Left lung (tissue), 10 donors: ENCODE data around the gene PRDM13. TPM values are rescaled to one million over a fixed set of nuclear protein-coding genes. Genes with fewer than 3 reads are reported as not detected.
A peak's percentile ranks its signal among the peaks of the same experiment; 100 is the strongest.

Experiments used
- ATAC-seq: fragments of 200-7000 bp; cut with Tn5 transposase; one replicate; pipeline ENCODE4 v1.9.1; 2020; ENCODE audit warnings: moderate library complexity
- DNase-seq, 4 donors: peaks; one replicate each; pipeline ENCODE4 v3.0.0-alpha.2; 2013 to 2020
- H3K27ac ChIP-seq, 2 donors: fragments of 200-600 bp; sonication (generic) in 1 of 2; one replicate each; pipeline versions ENCODE4 v1.5.0 to v1.8.0; 2020 to 2021
- H3K27me3 ChIP-seq, 2 donors: fragments of 200-600 bp; sonication (generic) in 1 of 2; one replicate each; pipeline versions ENCODE4 v1.5.0 to v1.8.0; 2020 to 2021
- H3K36me3 ChIP-seq, 2 donors: fragments of 200-600 bp; sonication (generic) in 1 of 2; one replicate each; pipeline versions ENCODE4 v1.5.0 to v1.8.0; 2020 to 2021
- H3K4me1 ChIP-seq, 2 donors: fragments of 200-600 bp; one replicate each; pipeline ENCODE4 v1.8.0; 2021
- H3K4me3 ChIP-seq, 2 donors: fragments of 200-600 bp; sonication (generic) in 1 of 2; one replicate each; pipeline versions ENCODE4 v1.5.0 to v1.8.0; 2020 to 2021; ENCODE audit warnings: mild to moderate bottlenecking in 1 of 2
- H3K9me3 ChIP-seq, 2 donors: fragments of 200-600 bp; sonication (generic) in 1 of 2; one replicate each; pipeline versions ENCODE4 v1.5.0 to v1.8.0; 2020 to 2021
- intact Hi-C, 2 donors: fragments of 100-400 bp; cut with DNase I; formaldehyde crosslinking; loops; one replicate each; pipeline versions ENCODE4 v1.11.2 to v1.14.2; 2022
- polyA plus RNA-seq, 6 donors: library from polyadenylated mRNA; unstranded; fragments of 120-200 nt; gene quantifications; one replicate each; pipeline ENCODE4 v1.2.1, GENCODE V29; 2013; ENCODE audit not compliant: insufficient read length in 6 of 6
- total RNA-seq, 2 donors: library from RNA; stranded (reverse); fragmentation: NEBNext Ultra II Directional; extraction: Animal tissue kit (Norgen Biotek cat#: 25700); gene quantifications; one replicate each; pipeline ENCODE4 v1.2.1, GENCODE V29; 2021
- TF ChIP-seq, protein P1 (sequence below), 2 donors: fragments of 200-600 bp; sonication (generic) in 1 of 2; IDR thresholded peaks; one replicate each; pipeline versions ENCODE4 v1.5.0 to v1.8.0; 2021; ENCODE audit warnings: antibody characterized with exemption in 2 of 2
- donor health status: DM: no; HTN: yes; CAD: no.
- donor health status: DM: no; HTN: no; CAD: no.

PRDM13 gene
- total and polyA plus RNA-seq, 8 donors = not detected

- DNase-seq = no peak
- H3K27me3 ChIP-seq = peaks cover 95 to 100% of the 10 kb centered on the region in 2 donors
- H3K4me1 ChIP-seq = peaks cover 17 to 27% of the 10 kb centered on the region in 2 donors
- H3K9me3 ChIP-seq = no peaks in the 10 kb centered on the region
- intact Hi-C loops = no loop called here
- H3K4me3 ChIP-seq = peak overlapping the region in 1 of 2 donors; percentile 16
- TF ChIP-seq, protein P1, sequence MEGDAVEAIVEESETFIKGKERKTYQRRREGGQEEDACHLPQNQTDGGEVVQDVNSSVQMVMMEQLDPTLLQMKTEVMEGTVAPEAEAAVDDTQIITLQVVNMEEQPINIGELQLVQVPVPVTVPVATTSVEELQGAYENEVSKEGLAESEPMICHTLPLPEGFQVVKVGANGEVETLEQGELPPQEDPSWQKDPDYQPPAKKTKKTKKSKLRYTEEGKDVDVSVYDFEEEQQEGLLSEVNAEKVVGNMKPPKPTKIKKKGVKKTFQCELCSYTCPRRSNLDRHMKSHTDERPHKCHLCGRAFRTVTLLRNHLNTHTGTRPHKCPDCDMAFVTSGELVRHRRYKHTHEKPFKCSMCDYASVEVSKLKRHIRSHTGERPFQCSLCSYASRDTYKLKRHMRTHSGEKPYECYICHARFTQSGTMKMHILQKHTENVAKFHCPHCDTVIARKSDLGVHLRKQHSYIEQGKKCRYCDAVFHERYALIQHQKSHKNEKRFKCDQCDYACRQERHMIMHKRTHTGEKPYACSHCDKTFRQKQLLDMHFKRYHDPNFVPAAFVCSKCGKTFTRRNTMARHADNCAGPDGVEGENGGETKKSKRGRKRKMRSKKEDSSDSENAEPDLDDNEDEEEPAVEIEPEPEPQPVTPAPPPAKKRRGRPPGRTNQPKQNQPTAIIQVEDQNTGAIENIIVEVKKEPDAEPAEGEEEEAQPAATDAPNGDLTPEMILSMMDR (IDR thresholded peaks at IDR 0.05) = no peak
- H3K27ac ChIP-seq = no peak overlapping the region
- no peak for ATAC-seq
- no peaks in the 10 kb centered on the region for H3K36me3 ChIP-seq
Observed at GRCh38 chr6:99604166-99605073, 2.2 kb upstream of the PRDM13 start.

GRCh38 chr6:99605074-99605734, 1.4 kb upstream of the PRDM13 start:
- Histone ChIP-seq H3K27ac (no peak overlapping the region), H3K4me1 (peaks cover 17 to 27% of the 10 kb centered on the region in 2 donors), H3K27me3 (peaks cover 98 to 100% of the 10 kb centered on the region in 2 donors), H3K9me3 (no peaks in the 10 kb centered on the region), H3K4me3 (no peak overlapping the region), H3K36me3 (no peaks in the 10 kb centered on the region)
- TF ChIP-seq, protein P1 (IDR thresholded peaks at IDR 0.05) = no peak
- ATAC-seq = no peak
- DNase-seq = peak in 1 of 4 donors; percentile 44
- intact Hi-C loops = no loop called here

- ATAC-seq = no peak
- intact Hi-C loops = no loop called here
- Histone ChIP-seq H3K4me1 (peaks cover 17 to 27% of the 10 kb centered on the region in 2 donors), H3K27me3 (peaks cover 98 to 100% of the 10 kb centered on the region in 2 donors), H3K27ac (no peak overlapping the region), H3K36me3 (no peaks in the 10 kb centered on the region), H3K4me3 (no peak overlapping the region), H3K9me3 (no peaks in the 10 kb centered on the region)
- DNase-seq = peak in 1 of 4 donors; percentile 39
- TF ChIP-seq, protein P1 (IDR thresholded peaks at IDR 0.05) = no peak
Observed at GRCh38 chr6:99605911-99606655, 550 bp upstream of the PRDM13 start.

- no peaks in the 10 kb centered on the region for H3K36me3 ChIP-seq
- intact Hi-C loops = no loop called here
Observed at GRCh38 chr6:99607416-99608036, 893 bp downstream of the PRDM13 start.

More at GRCh38 chr6:99607416-99608036, 893 bp downstream of the PRDM13 start:
- Histone ChIP-seq H3K27me3 (peaks cover 100% of the 10 kb centered on the region in 2 donors), H3K9me3 (no peaks in the 10 kb centered on the region), H3K4me3 (no peak overlapping the region), H3K4me1 (peaks cover 17 to 24% of the 10 kb centered on the region in 2 donors), H3K27ac (no peak overlapping the region)
- ATAC-seq (no peak), DNase-seq (peak in 1 of 4 donors; percentile 73)
- TF ChIP-seq, protein P1 (IDR thresholded peaks at IDR 0.05) = no peak
